SU-DHL-6 (cell line): ENCODE data around the gene RPIA.

Source experiments
- CTCF ChIP-seq: fragments of 200-600 bp; sonication (generic); IDR thresholded peaks from one replicate; pipeline ENCODE4 v1.5.1; 2017; ENCODE audit warnings: antibody characterized with exemption, mild to moderate bottlenecking, low read length, moderate library complexity; ENCODE audit not compliant: insufficient read depth, poor library complexity, severe bottlenecking
- EZH2phosphoT487 ChIP-seq: fragments of 200-600 bp; sonication (generic), shearing (Covaris generic); conservative IDR thresholded peaks from 2 replicates; pipeline ENCODE4 v1.6.1; 2018; ENCODE audit warnings: mild to moderate bottlenecking, antibody characterized with exemption, low read length, moderate library complexity, mixed read lengths

- TF ChIP-seq CTCF = no peak
- TF ChIP-seq EZH2phosphoT487 = no peak
Measured at GRCh38 chr2:88721268-88721667, 29.8 kb downstream of the RPIA start.
